Measurements from ENCODE around the gene RELL2. TPM values are rescaled to one million over a fixed set of nuclear protein-coding genes. Genes with fewer than 3 reads are reported as not detected.
A peak's percentile ranks its signal among the peaks of the same experiment; 100 is the strongest.

Gene RELL2
- total and polyA plus RNA-seq, 11 donors: 0.25 to 2.7 (median 0.72) TPM

- Histone ChIP-seq H3K27me3 (no peaks in the 10 kb centered on the region), H3K4me1 (peaks cover 0 to 12% (median 0%) of the 10 kb centered on the region in 12 donors), H3K27ac (peak overlapping the region in 2 of 12 donors; percentile 19 to 59), H3K4me3 (no peak overlapping the region), H3K36me3 (peaks cover 0 to 74% (median 35%) of the 10 kb centered on the region in 9 donors), H3K9me3 (no peaks in the 10 kb centered on the region)
- ATAC-seq (peak in 2 of 4 donors; percentile 65 to 73), DNase-seq (peak in 1 of 5 donors; percentile 39)
- 77 to 81% (median 79%) methylated on average over 9 to 19 of the region's 19 CpGs for WGBS, 4 donors
- intact Hi-C loops (cut with DNase I): no loop called here
- no peak for TF ChIP-seq CTCF (IDR thresholded peaks at IDR 0.05)
- TF ChIP-seq POLR2A (IDR thresholded peaks at IDR 0.05): no peak
Observed at GRCh38 chr5:141672841-141673813, 36.3 kb downstream of the RELL2 start.

- intact Hi-C loops (cut with DNase I): no loop called here
- Histone ChIP-seq H3K9me3 (no peaks in the 10 kb centered on the region), H3K27me3 (no peaks in the 10 kb centered on the region), H3K4me1 (peaks cover 0 to 22% (median 0%) of the 10 kb centered on the region in 12 donors), H3K36me3 (peaks cover 0 to 73% (median 32%) of the 10 kb centered on the region in 9 donors), H3K4me3 (no peak overlapping the region), H3K27ac (no peak overlapping the region)
- no peak for DNase-seq
- no peak for TF ChIP-seq CTCF (IDR thresholded peaks at IDR 0.05)
- TF ChIP-seq POLR2A (IDR thresholded peaks at IDR 0.05): no peak
- ATAC-seq: no peak
- WGBS, 4 donors: 64 to 72% (median 71%) methylated on average over 5 of the region's 5 CpGs
Observed at GRCh38 chr5:141674747-141675146, 38.0 kb downstream of the RELL2 start.

- Histone ChIP-seq H3K4me3 (no peak overlapping the region), H3K36me3 (peaks cover 0 to 66% (median 23%) of the 10 kb centered on the region in 9 donors), H3K27me3 (no peaks in the 10 kb centered on the region), H3K9me3 (no peaks in the 10 kb centered on the region), H3K4me1 (peaks cover 0 to 31% (median 3%) of the 10 kb centered on the region in 12 donors), H3K27ac (no peak overlapping the region)
- no peak for ATAC-seq
- WGBS, 4 donors: 84 to 90% (median 88%) methylated on average over 4 of the region's 4 CpGs
- TF ChIP-seq CTCF (IDR thresholded peaks at IDR 0.05) (no peak), POLR2A (IDR thresholded peaks at IDR 0.05) (no peak)
- intact Hi-C loops (cut with DNase I): no loop called here
- no peak for DNase-seq
Observed at GRCh38 chr5:141675672-141676071, 38.9 kb downstream of the RELL2 start.

- Histone ChIP-seq H3K36me3 (peaks cover 0 to 49% (median 14%) of the 10 kb centered on the region in 9 donors), H3K27ac (no peak overlapping the region), H3K9me3 (no peaks in the 10 kb centered on the region), H3K4me1 (peaks cover 0 to 40% (median 11%) of the 10 kb centered on the region in 12 donors), H3K4me3 (no peak overlapping the region), H3K27me3 (no peaks in the 10 kb centered on the region)
- ATAC-seq (no peak), DNase-seq (no peak)
- intact Hi-C loops (cut with DNase I): no loop called here
- TF ChIP-seq CTCF (IDR thresholded peaks at IDR 0.05): peak in 2 of 12 donors; percentile 9 to 15
- no peak for TF ChIP-seq POLR2A (IDR thresholded peaks at IDR 0.05)
Observed at GRCh38 chr5:141677415-141677814, 40.6 kb downstream of the RELL2 start.
